NCI-H345 treated with DMSO at 0.1 percent for 48 hours (cell line): Measurements from ENCODE around the gene PLAC8.
"Not testable (repeated sequence)": the region's sequence is repeated elsewhere in the genome, so short reads cannot be mapped to it uniquely, and the experiment has no call there.

ENCODE experiments used
- DNase-seq: peaks from one replicate; lab custom pipeline; 2025; ENCODE audit not compliant: unreplicated experiment; lab: John Stamatoyannopoulos, UW

The PLAC8 gene

GRCh38 chr4:83074086-83074704 lies 40.3 kb downstream of the PLAC8 start:
- DNase-seq: peak; percentile 53

DNA sequence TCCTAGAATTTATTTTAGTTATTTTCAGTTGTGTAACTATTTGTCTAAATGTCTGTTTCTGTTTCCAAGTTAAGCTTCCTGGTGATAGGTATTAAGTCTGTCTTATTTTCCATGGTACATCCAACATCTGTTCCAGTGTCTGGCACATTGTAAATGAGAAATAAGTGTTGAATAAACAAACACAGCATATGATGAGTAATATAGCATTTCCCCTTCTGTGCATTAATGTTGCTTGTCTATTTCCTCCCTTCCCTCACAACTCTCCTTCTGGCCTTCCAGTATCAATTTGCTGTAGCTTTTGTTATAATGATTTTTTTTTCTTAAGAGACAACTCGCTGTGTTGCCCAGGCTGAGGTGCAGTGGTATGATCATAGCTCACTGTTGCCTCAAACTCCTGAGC lies 43.4 kb downstream of the PLAC8 start:
- DNase-seq: no peak

GRCh38 chr4:83067058-83067639 lies 47.4 kb downstream of the PLAC8 start:
- DNase-seq: no peak

GRCh38 chr4:83065266-83065665 lies 49.3 kb downstream of the PLAC8 start:
- DNase-seq: no peak

GRCh38 chr4:83062739-83063138 lies 51.8 kb downstream of the PLAC8 start:
- DNase-seq: no peak

GRCh38 chr4:83054928-83055327 lies 59.6 kb downstream of the PLAC8 start:
- DNase-seq: no peak

DNA sequence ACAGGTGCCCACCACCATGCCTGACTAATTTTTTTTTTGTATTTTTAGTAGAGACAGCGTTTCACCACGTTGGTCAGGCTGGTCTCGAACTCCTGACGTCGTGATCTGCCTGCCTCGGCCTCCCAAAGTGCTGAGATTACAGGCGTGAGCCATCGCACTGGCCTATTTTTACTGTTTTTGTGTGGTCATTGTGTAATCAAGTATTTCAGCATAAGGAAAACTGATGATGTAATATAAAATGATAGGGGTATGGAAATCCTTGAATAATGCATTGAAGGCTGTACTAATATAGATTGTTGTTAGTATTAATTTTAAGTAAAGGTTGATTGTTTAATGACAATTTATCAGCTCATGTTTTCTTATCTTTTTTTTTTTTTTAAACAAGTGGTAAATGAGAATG lies 65.7 kb downstream of the PLAC8 start:
- not testable (repeated sequence) for DNase-seq

DNA sequence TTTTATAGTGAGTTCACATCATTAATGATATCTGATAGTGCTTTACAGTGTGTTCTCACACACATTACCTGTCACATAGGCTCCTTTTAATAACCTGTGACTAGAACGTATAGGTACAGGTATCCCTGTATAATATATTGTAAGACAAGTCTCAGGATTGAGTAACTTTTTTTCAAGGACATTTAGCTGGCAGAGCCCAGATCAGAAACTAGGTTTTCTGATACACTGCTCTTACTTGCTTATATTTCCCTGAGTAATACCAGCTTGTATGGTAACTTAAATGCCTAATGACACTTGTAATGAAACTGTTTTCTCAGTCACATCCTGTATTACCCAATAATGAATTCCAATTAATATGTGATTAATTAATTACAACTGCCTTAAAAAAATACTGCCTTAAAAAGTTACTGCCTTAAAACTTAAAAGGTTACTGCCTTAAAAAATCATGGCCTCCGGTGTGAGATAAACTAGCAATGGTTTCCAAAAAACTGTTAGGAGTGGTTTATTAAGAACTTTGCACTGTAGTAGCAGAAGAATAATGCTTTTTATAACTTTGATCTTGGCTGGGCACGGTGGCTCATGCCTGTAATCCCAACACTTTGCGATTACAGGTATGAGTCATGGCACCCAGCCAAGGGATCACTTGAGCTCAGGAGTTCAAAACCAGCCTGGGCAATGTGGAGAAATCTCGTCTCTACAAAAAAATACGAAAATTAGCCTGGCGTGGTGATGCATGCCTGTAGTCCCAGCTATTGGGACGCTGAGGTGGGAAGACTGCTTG lies 67.6 kb downstream of the PLAC8 start:
- no peak for DNase-seq

GRCh38 chr4:83043801-83044407 lies 70.6 kb downstream of the PLAC8 start:
- DNase-seq: no peak

GRCh38 chr4:83043157-83043556 lies 71.4 kb downstream of the PLAC8 start:
- DNase-seq: not testable (repeated sequence)

GRCh38 chr4:83040269-83040668 lies 74.3 kb downstream of the PLAC8 start:
- no peak for DNase-seq
